Astrocyte (in vitro differentiated cells and primary cell): ENCODE results near the gene GRIA1. TPM values are rescaled to one million over a fixed set of nuclear protein-coding genes. Genes with fewer than 3 reads are reported as not detected.

Experiments used
- DNase-seq: peaks from one replicate; pipeline ENCODE4 v3.0.0-alpha.2; 2010; ENCODE audit warnings: low read depth
- FAIRE-seq: peaks from 2 replicates; lab custom pipeline; 2011; peaks lifted over from hg19 to GRCh38; lab: Jason Lieb, UNC
- H2AFZ ChIP-seq: 2 replicates; pipeline ENCODE4 v1.6.0; 2012; ENCODE audit warnings: low read depth, low read length, inconsistent platforms
- H3K27ac ChIP-seq: 2 replicates; pipeline ENCODE4 v1.5.1; 2011; ENCODE audit warnings: low read depth, low read length, inconsistent platforms
- H3K27me3 ChIP-seq: 2 replicates; pipeline ENCODE4 v1.6.0; 2011; ENCODE audit warnings: low read length, inconsistent platforms; ENCODE audit not compliant: insufficient read depth
- H3K36me3 ChIP-seq: 2 replicates; pipeline ENCODE4 v1.5.1; 2011; ENCODE audit warnings: low read length, inconsistent platforms; ENCODE audit not compliant: insufficient read depth
- H3K4me1 ChIP-seq: 2 replicates; pipeline ENCODE4 v1.5.1; 2011; ENCODE audit warnings: low read length, inconsistent platforms; ENCODE audit not compliant: insufficient read depth
- H3K4me2 ChIP-seq: 2 replicates; pipeline ENCODE4 v1.6.0; 2012; ENCODE audit warnings: low read length, inconsistent platforms
- H3K4me3 ChIP-seq: 2 replicates; pipeline ENCODE4 v1.5.1; 2011; ENCODE audit warnings: low read depth, mild to moderate bottlenecking, low read length, inconsistent platforms; ENCODE audit not compliant: insufficient read depth
- H3K79me2 ChIP-seq: 2 replicates; pipeline ENCODE4 v1.6.0; 2012; ENCODE audit warnings: mild to moderate bottlenecking, low read length, inconsistent platforms; ENCODE audit not compliant: insufficient read depth
- H3K9ac ChIP-seq: 2 replicates; pipeline ENCODE4 v1.6.0; 2012; ENCODE audit warnings: mild to moderate bottlenecking, low read length, inconsistent platforms
- H3K9me3 ChIP-seq: 2 replicates; pipeline ENCODE4 v1.5.1; 2012; ENCODE audit warnings: low read depth, mild to moderate bottlenecking, low read length, inconsistent platforms; ENCODE audit not compliant: insufficient read depth
- H4K20me1 ChIP-seq: 2 replicates; pipeline ENCODE4 v1.6.0; 2012; ENCODE audit warnings: low read length, inconsistent platforms; ENCODE audit not compliant: insufficient read depth
- H3K27ac Mint-ChIP-seq: one replicate; pipeline ENCODE4 v1.8.0; 2021; ENCODE audit warnings: mild to moderate bottlenecking, mixed read lengths; ENCODE audit not compliant: unreplicated experiment
- H3K27me3 Mint-ChIP-seq: one replicate; pipeline ENCODE4 v1.8.0; 2021; ENCODE audit warnings: low read depth, mixed read lengths; ENCODE audit not compliant: unreplicated experiment
- H3K36me3 Mint-ChIP-seq: one replicate; pipeline ENCODE4 v1.8.0; 2021; ENCODE audit warnings: low read depth, mixed read lengths; ENCODE audit not compliant: unreplicated experiment
- H3K4me1 Mint-ChIP-seq: one replicate; pipeline ENCODE4 v1.8.0; 2021; ENCODE audit warnings: low read depth, mixed read lengths; ENCODE audit not compliant: unreplicated experiment
- H3K4me3 Mint-ChIP-seq: one replicate; pipeline ENCODE4 v1.8.0; 2021; ENCODE audit warnings: mild to moderate bottlenecking, moderate library complexity, mixed read lengths; ENCODE audit not compliant: unreplicated experiment
- H3K9me3 Mint-ChIP-seq: one replicate; pipeline ENCODE4 v1.8.0; 2021; ENCODE audit warnings: mild to moderate bottlenecking, mixed read lengths; ENCODE audit not compliant: unreplicated experiment
- EZH2 ChIP-seq: IDR thresholded peaks from 2 replicates; pipeline ENCODE4 v1.6.1; 2012; ENCODE audit warnings: mild to moderate bottlenecking, low read length, inconsistent platforms; ENCODE audit not compliant: insufficient read depth
- total RNA-seq: library from RNA; stranded (reverse); gene quantifications from 2 replicates; pipeline ENCODE4 v1.2.1, GENCODE V29; 2021
- TF ChIP-seq, protein P1 (sequence below): IDR thresholded peaks from 2 replicates; pipeline ENCODE4 v1.5.1; 2011; ENCODE audit warnings: low read depth, mild to moderate bottlenecking, inconsistent platforms, low read length, moderate library complexity; ENCODE audit not compliant: insufficient read depth

Gene GRIA1
- total RNA-seq, 1 donor from 2014 or later: 5.4 TPM

DNA sequence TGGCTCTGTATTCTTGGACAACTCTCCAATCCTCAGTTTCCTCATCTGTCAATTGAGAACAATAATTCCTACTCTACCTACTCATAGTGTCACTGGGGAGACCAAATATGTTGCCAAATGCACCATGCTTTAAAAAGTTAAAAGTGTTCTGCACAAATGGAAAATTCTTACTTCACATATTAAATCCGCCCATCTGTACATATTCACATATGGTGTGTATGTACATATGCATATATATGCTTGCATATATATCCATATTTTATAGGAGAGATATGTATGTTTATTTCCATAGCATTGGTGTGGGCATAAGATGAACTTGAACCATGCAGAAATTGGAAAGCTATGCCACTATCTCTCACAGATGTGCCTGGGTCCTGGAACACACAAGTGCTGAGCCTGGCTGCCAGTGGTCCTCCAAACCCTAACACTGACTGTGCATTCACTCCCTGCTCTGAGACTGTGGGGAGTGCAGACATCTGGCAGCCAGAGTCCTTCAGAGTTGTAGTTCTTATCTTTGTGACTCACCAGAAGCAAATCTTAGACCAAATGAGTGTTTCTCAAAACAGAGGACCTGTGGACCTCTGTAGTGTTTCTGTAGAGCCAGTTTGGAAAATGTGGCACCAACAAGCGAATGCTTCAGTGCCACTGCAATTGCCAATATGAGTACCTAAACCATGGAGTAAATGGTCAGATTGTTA, 168.7 kb downstream of the GRIA1 start:
- Histone ChIP-seq H4K20me1 (no peaks in the 10 kb centered on the region), H3K4me2 (peak overlapping the region; percentile 48), H3K79me2 (no peaks in the 10 kb centered on the region), H2AFZ (no peak overlapping the region), H3K36me3 (no peaks in the 10 kb centered on the region), H3K4me1 (peaks cover 23% of the 10 kb centered on the region), H3K9ac (no peak overlapping the region), H3K27ac (no peak overlapping the region), H3K9me3 (no peaks in the 10 kb centered on the region), H3K4me3 (no peak overlapping the region), H3K27me3 (no peaks in the 10 kb centered on the region)
- H3K9me3 Mint-ChIP-seq: no peaks in the 10 kb centered on the region
- FAIRE-seq: peak; percentile 89
- H3K27me3 Mint-ChIP-seq: peaks cover 7% of the 10 kb centered on the region
- DNase-seq: peak; percentile 90
- H3K4me3 Mint-ChIP-seq: no peak overlapping the region
- H3K27ac Mint-ChIP-seq: no peak overlapping the region
- no peak for TF ChIP-seq EZH2
- peaks cover 19% of the 10 kb centered on the region for H3K4me1 Mint-ChIP-seq
- no peaks in the 10 kb centered on the region for H3K36me3 Mint-ChIP-seq

DNA sequence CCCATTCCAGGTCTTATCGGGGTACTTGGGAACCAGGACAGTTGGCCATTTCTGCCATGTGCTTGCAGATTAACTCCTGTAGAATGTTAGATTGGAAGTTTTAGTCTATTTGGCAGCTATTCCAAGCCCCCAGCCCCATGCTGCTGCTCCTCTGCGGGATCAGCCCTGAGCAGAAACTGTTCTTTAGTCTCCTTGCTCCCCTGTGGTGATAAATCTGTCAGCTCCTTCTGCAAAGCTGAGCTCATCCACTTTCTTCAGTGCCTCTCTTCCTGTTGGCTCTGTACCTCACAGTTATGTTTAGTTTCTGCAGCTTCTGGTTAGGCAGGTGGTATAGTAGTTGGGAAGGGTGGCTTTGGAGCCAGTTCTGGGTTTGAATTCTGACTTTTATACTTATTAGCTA, 170.4 kb downstream of the GRIA1 start:
- H3K27ac ChIP-seq: no peak overlapping the region
- TF ChIP-seq, protein P1, sequence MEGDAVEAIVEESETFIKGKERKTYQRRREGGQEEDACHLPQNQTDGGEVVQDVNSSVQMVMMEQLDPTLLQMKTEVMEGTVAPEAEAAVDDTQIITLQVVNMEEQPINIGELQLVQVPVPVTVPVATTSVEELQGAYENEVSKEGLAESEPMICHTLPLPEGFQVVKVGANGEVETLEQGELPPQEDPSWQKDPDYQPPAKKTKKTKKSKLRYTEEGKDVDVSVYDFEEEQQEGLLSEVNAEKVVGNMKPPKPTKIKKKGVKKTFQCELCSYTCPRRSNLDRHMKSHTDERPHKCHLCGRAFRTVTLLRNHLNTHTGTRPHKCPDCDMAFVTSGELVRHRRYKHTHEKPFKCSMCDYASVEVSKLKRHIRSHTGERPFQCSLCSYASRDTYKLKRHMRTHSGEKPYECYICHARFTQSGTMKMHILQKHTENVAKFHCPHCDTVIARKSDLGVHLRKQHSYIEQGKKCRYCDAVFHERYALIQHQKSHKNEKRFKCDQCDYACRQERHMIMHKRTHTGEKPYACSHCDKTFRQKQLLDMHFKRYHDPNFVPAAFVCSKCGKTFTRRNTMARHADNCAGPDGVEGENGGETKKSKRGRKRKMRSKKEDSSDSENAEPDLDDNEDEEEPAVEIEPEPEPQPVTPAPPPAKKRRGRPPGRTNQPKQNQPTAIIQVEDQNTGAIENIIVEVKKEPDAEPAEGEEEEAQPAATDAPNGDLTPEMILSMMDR: no peak
- TF ChIP-seq EZH2: no peak
- Mint-ChIP-seq H3K36me3 (no peaks in the 10 kb centered on the region), H3K9me3 (no peaks in the 10 kb centered on the region), H3K27me3 (peaks cover 8% of the 10 kb centered on the region), H3K4me3 (no peak overlapping the region), H3K27ac (no peak overlapping the region), H3K4me1 (peaks cover 14% of the 10 kb centered on the region)
- no peak for DNase-seq
- H3K27me3 ChIP-seq: no peaks in the 10 kb centered on the region
- H3K36me3 ChIP-seq: no peaks in the 10 kb centered on the region
- no peaks in the 10 kb centered on the region for H4K20me1 ChIP-seq
- H3K79me2 ChIP-seq: no peaks in the 10 kb centered on the region
- no peak overlapping the region for H3K4me2 ChIP-seq
- H2AFZ ChIP-seq: no peak overlapping the region
- no peak overlapping the region for H3K9ac ChIP-seq
- no peak overlapping the region for H3K4me3 ChIP-seq
- no peaks in the 10 kb centered on the region for H3K9me3 ChIP-seq
- no peak for FAIRE-seq
- peaks cover 17% of the 10 kb centered on the region for H3K4me1 ChIP-seq

DNA sequence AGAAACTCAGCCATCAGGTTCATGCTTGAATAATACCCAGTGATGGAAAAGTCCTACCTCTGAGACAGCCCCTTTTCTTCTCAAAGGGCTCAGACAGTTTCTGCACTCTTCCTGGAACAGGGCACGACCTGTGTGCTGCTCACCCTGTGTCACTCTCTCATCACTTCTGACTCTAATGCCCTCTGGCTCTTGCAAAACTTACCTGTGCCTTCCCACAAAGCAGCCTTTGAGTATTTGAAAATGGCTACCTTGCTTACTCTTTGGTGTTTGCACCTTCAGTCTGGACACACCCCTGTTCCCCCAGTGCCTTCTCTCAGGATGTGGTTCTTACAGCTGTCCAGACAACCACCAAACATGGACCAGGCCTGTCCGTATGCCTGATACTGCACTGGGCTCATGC, 171.4 kb downstream of the GRIA1 start:
- FAIRE-seq (no peak), DNase-seq (no peak)
- peaks cover 17% of the 10 kb centered on the region for H3K4me1 ChIP-seq
- H3K4me2 ChIP-seq: no peak overlapping the region
- no peaks in the 10 kb centered on the region for H3K36me3 ChIP-seq
- Mint-ChIP-seq H3K4me3 (no peak overlapping the region), H3K4me1 (peaks cover 13% of the 10 kb centered on the region), H3K36me3 (no peaks in the 10 kb centered on the region), H3K27me3 (peaks cover 8% of the 10 kb centered on the region), H3K9me3 (no peaks in the 10 kb centered on the region), H3K27ac (no peak overlapping the region)
- no peak overlapping the region for H3K4me3 ChIP-seq
- H4K20me1 ChIP-seq: no peaks in the 10 kb centered on the region
- no peak overlapping the region for H3K27ac ChIP-seq
- H3K9me3 ChIP-seq: no peaks in the 10 kb centered on the region
- H2AFZ ChIP-seq: no peak overlapping the region
- no peaks in the 10 kb centered on the region for H3K79me2 ChIP-seq
- no peak overlapping the region for H3K9ac ChIP-seq
- TF ChIP-seq, protein P1: no peak
- TF ChIP-seq EZH2: no peak
- no peaks in the 10 kb centered on the region for H3K27me3 ChIP-seq
